Measurements from ENCODE around the gene BRINP1. TPM values are rescaled to one million over a fixed set of nuclear protein-coding genes. Genes with fewer than 3 reads are reported as not detected.
"Not testable (repeated sequence)": the region's sequence is repeated elsewhere in the genome, so short reads cannot be mapped to it uniquely, and the experiment has no call there.

Gene BRINP1
- total and polyA plus RNA-seq, 2 experiments from 2014 or later: 0.64 to 1.3 TPM

DNA sequence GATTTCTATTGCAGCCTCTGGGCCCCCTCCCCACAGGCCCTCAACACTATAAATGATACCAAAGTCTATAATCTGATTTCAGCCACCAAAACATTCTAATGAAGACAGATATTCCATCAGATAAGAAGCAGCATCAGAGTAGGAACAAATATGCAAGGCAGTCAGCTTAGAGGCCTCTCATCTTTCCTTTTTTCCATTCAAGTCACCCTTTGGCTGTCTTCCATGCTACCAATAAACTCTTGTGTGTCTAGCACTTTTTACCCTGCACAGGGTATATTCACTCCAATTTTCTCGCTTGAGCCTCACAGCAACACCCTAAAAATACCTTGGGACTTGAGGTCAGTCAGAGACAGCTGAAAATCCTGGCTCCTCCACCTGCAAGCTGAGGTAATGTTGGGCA lies 193.7 kb downstream of the BRINP1 start:
- WGBS (ENCODE audit: low lambda C conversion rate, missing lambda C conversion rate): 79% methylated on average over 1 of the region's 1 CpG
- H3K27me3 ChIP-seq: no peaks in the 10 kb centered on the region
- TF ChIP-seq EZH2 (IDR thresholded peaks at IDR 0.05; ENCODE audit: borderline replicate concordance) (no peak), EZH2phosphoT487 (IDR thresholded peaks at IDR 0.05; ENCODE audit: low read depth, severe bottlenecking, unreplicated experiment) (no peak)
- TF ChIP-seq, protein P1, sequence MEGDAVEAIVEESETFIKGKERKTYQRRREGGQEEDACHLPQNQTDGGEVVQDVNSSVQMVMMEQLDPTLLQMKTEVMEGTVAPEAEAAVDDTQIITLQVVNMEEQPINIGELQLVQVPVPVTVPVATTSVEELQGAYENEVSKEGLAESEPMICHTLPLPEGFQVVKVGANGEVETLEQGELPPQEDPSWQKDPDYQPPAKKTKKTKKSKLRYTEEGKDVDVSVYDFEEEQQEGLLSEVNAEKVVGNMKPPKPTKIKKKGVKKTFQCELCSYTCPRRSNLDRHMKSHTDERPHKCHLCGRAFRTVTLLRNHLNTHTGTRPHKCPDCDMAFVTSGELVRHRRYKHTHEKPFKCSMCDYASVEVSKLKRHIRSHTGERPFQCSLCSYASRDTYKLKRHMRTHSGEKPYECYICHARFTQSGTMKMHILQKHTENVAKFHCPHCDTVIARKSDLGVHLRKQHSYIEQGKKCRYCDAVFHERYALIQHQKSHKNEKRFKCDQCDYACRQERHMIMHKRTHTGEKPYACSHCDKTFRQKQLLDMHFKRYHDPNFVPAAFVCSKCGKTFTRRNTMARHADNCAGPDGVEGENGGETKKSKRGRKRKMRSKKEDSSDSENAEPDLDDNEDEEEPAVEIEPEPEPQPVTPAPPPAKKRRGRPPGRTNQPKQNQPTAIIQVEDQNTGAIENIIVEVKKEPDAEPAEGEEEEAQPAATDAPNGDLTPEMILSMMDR (IDR thresholded peaks at IDR 0.05; ENCODE audit: poor library complexity): no peak
- no peak overlapping the region for H3K27ac ChIP-seq
- H3K4me3 ChIP-seq: no peak overlapping the region
- H3K9me2 ChIP-seq (replicated peaks; ENCODE audit: insufficient read depth): no peaks in the 10 kb centered on the region
- no peaks in the 10 kb centered on the region for H3K9me3 ChIP-seq (ENCODE audit: low read depth)
- no peaks in the 10 kb centered on the region for H3K79me2 ChIP-seq
- H3K4me2 ChIP-seq: no peak overlapping the region
- no peaks in the 10 kb centered on the region for H3K36me3 ChIP-seq (replicated peaks; ENCODE audit: insufficient read depth, low read depth)
- no peaks in the 10 kb centered on the region for H3K4me1 ChIP-seq (ENCODE audit: insufficient read depth)
- no peak overlapping the region for H2AFZ ChIP-seq
- peak; percentile 10 for DNase-seq (ENCODE audit: low spot score)
- H4K20me1 ChIP-seq (ENCODE audit: insufficient read depth, poor library complexity, severe bottlenecking): no peaks in the 10 kb centered on the region

DNA sequence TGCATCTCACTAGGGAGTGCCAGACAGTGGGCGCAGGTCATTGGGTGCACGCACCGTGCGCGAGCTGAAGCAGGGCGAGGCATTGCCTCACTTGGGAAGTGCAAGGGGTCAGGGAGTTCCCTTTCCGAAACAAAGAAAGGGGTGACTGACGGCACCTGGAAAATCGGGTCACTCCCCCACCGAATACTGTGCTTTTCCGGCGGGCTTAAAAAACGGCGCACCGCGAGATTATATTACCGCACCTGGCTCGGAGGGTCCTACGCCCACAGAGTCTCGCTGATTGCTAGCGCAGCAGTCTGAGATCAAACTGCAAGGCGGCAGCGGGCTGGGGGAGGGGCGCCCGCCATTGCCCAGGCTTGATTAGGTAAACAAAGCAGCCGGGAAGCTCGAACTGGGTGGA lies 200.0 kb downstream of the BRINP1 start:
- 11% methylated on average over 25 of the region's 27 CpGs for WGBS (ENCODE audit: low lambda C conversion rate, missing lambda C conversion rate)
- H3K79me2 ChIP-seq; H3K4me3 ChIP-seq; H3K27ac ChIP-seq; H4K20me1 ChIP-seq (ENCODE audit: insufficient read depth, poor library complexity, severe bottlenecking); H3K4me1 ChIP-seq (ENCODE audit: insufficient read depth); H3K9me3 ChIP-seq (ENCODE audit: low read depth); H3K27me3 ChIP-seq; H3K36me3 ChIP-seq (replicated peaks; ENCODE audit: insufficient read depth, low read depth); H3K9me2 ChIP-seq (replicated peaks; ENCODE audit: insufficient read depth): not testable (repeated sequence)
- Histone ChIP-seq H2AFZ (peak overlapping the region; percentile 93), H3K4me2 (peak overlapping the region; percentile 85)
- peak; percentile 30 for DNase-seq (ENCODE audit: low spot score)

DNA sequence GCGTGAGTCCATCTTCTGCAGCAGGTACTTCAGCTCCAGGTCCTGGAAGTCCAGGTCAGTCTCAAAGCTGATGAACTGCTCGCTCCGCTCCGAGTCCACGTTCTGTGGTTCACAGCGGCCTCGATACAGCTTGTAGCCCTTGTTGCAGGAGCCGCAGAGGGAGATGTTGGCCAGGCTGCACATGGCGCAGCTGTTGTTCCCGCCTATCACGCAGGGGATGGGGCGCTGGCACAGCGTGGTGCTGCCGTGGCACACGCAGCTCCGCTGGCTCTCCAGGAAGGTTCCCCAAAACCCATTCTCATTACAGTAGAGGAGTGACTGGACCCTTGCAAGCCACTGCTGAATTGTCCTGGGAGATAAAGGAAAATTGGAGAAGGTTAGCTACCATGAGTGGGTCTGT lies 201.4 kb downstream of the BRINP1 start:
- H3K4me1 ChIP-seq (ENCODE audit: insufficient read depth): no peaks in the 10 kb centered on the region

DNA sequence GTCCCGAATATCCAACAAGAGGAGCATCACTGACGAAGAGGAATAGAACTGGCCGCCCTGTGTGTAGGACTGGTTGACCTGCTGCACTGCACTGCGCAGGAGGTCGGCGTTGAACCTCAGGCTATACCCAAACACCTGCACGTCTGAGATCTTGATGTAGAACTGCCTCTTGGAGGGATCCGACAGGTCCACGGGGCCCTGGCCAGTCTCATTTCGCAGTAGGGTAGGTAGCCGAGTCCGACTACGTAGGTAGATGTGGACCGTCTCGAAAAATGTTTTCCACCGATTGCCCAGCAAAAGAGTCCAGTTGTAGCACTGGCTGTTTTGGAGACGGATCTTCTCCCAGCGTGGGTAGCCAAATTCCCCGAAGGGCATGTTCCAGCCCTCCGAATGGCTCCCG lies 202.0 kb downstream of the BRINP1 start:
- no peaks in the 10 kb centered on the region for H3K79me2 ChIP-seq
- no peak overlapping the region for H3K27ac ChIP-seq
- no peaks in the 10 kb centered on the region for H4K20me1 ChIP-seq (ENCODE audit: insufficient read depth, poor library complexity, severe bottlenecking)
- H3K27me3 ChIP-seq: no peaks in the 10 kb centered on the region
- H3K4me3 ChIP-seq: no peak overlapping the region
- no peak overlapping the region for H2AFZ ChIP-seq
- H3K9me2 ChIP-seq (replicated peaks; ENCODE audit: insufficient read depth): no peaks in the 10 kb centered on the region
- TF ChIP-seq, protein P1 (IDR thresholded peaks at IDR 0.05; ENCODE audit: poor library complexity): no peak
- TF ChIP-seq EZH2phosphoT487 (IDR thresholded peaks at IDR 0.05; ENCODE audit: low read depth, severe bottlenecking, unreplicated experiment): no peak
- TF ChIP-seq EZH2 (IDR thresholded peaks at IDR 0.05; ENCODE audit: borderline replicate concordance): no peak
- no peaks in the 10 kb centered on the region for H3K4me1 ChIP-seq (ENCODE audit: insufficient read depth)
- DNase-seq (ENCODE audit: low spot score): no peak
- H3K36me3 ChIP-seq (replicated peaks; ENCODE audit: insufficient read depth, low read depth): no peaks in the 10 kb centered on the region
- H3K9me3 ChIP-seq (ENCODE audit: low read depth): no peaks in the 10 kb centered on the region
- no peak overlapping the region for H3K4me2 ChIP-seq
- WGBS (ENCODE audit: low lambda C conversion rate, missing lambda C conversion rate): 95% methylated on average over 21 of the region's 21 CpGs

More for the DNA sequence above, 201.4 kb downstream of the BRINP1 start:
- Histone ChIP-seq H2AFZ (no peak overlapping the region), H3K27me3 (no peaks in the 10 kb centered on the region), H3K27ac (no peak overlapping the region), H3K79me2 (no peaks in the 10 kb centered on the region), H3K9me2 (replicated peaks; ENCODE audit: insufficient read depth) (no peaks in the 10 kb centered on the region), H3K36me3 (replicated peaks; ENCODE audit: insufficient read depth, low read depth) (no peaks in the 10 kb centered on the region), H4K20me1 (ENCODE audit: insufficient read depth, poor library complexity, severe bottlenecking) (no peaks in the 10 kb centered on the region), H3K4me2 (no peak overlapping the region), H3K4me3 (no peak overlapping the region), H3K9me3 (ENCODE audit: low read depth) (no peaks in the 10 kb centered on the region)
- TF ChIP-seq EZH2 (IDR thresholded peaks at IDR 0.05; ENCODE audit: borderline replicate concordance) (no peak), EZH2phosphoT487 (IDR thresholded peaks at IDR 0.05; ENCODE audit: low read depth, severe bottlenecking, unreplicated experiment) (no peak)
- TF ChIP-seq, protein P1 (IDR thresholded peaks at IDR 0.05; ENCODE audit: poor library complexity): no peak
- WGBS (ENCODE audit: low lambda C conversion rate, missing lambda C conversion rate): over 99% methylated on average over 16 of the region's 16 CpGs
- no peak for DNase-seq (ENCODE audit: low spot score)
